Fibroblast of skin of abdomen (primary cell): ENCODE results near the gene PSME4. TPM values are rescaled to one million over a fixed set of nuclear protein-coding genes. Genes with fewer than 3 reads are reported as not detected.
A peak's percentile ranks its signal among the peaks of the same experiment; 100 is the strongest.

Experiments
- DNase-seq: peaks from one replicate; pipeline ENCODE4 v3.0.0-alpha.2; 2013
- polyA plus RNA-seq, 2 experiments: library from polyadenylated mRNA; unstranded; fragments of 120-200 nt; gene quantifications; one replicate each; pipeline ENCODE4 v1.2.1, GENCODE V29; 2013; ENCODE audit not compliant: insufficient read length in 2 of 2

The PSME4 gene
- polyA plus RNA-seq (2013, experiment 1 of 2; ENCODE audit: insufficient read length): 50.7 TPM
- polyA plus RNA-seq (2013, experiment 2 of 2; ENCODE audit: insufficient read length): 49.6 TPM

GRCh38 chr2:53970724-53971602, at the start of gene PSME4:
Gene PSME4 (minus strand): TSS chr2:53970993. CDS start chr2:53970784, 209 bp downstream.
- DNase-seq: peak; percentile 93

GRCh38 chr2:54015798-54016699, 45.3 kb upstream of the PSME4 start:
- DNase-seq: peak; percentile 87

GRCh38 chr2:54013996-54014395, 43.2 kb upstream of the PSME4 start:
- DNase-seq: no peak

GRCh38 chr2:54012538-54013141, 41.8 kb upstream of the PSME4 start:
- DNase-seq: no peak

GRCh38 chr2:54009549-54009948, 38.8 kb upstream of the PSME4 start:
- DNase-seq: no peak

GRCh38 chr2:54008439-54008838, 37.6 kb upstream of the PSME4 start:
- no peak for DNase-seq

- peak; percentile 21 for DNase-seq
These were observed 29.7 kb upstream of the PSME4 start for GRCh38 chr2:54000524-54000923.

- DNase-seq: no peak
These were observed 29.3 kb upstream of the PSME4 start for GRCh38 chr2:54000122-54000521.

GRCh38 chr2:53998834-53999233, 28.0 kb upstream of the PSME4 start:
- DNase-seq: no peak

- DNase-seq: no peak
These were observed 24.3 kb upstream of the PSME4 start for GRCh38 chr2:53994818-53995808.

- no peak for DNase-seq
These were observed 21.2 kb upstream of the PSME4 start for GRCh38 chr2:53991948-53992347.

GRCh38 chr2:53989210-53989862, 18.5 kb upstream of the PSME4 start:
- DNase-seq: no peak

GRCh38 chr2:53987336-53987921, 16.6 kb upstream of the PSME4 start:
- DNase-seq: peak; percentile 6

GRCh38 chr2:53985646-53986045, 14.9 kb upstream of the PSME4 start:
- no peak for DNase-seq

- peak; percentile 35 for DNase-seq
These were observed 647 bp downstream of the PSME4 start for GRCh38 chr2:53969968-53970723.

- DNase-seq: peak; percentile 82
These were observed 1.4 kb downstream of the PSME4 start for GRCh38 chr2:53969285-53969967.

GRCh38 chr2:53964987-53965687, 5.7 kb downstream of the PSME4 start:
- no peak for DNase-seq

- DNase-seq: no peak
These were observed 6.4 kb downstream of the PSME4 start for GRCh38 chr2:53964257-53964952.
